ENCODE results near the gene SNX25.

Gene SNX25

DNA sequence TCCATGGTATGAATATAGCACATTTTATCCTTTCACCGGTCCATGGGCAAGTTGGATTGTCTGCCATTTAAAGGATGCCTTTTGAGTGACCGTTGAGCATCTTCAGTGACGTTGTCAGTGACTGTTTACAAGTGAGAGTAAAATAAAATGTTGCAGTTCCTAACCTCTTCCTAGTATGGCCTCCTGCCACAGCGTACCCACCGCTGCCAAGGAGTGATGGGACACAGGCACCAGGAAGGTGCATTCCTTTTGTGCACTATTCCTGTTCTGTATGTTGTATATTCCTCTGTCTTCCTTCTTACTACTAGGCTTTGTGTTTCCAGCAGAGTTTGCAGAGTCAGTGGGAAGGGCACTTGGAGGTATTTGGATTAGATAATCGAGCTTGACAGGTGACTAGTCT is 61.5 kb downstream of the SNX25 start:
- no peak for DNase-seq

DNA sequence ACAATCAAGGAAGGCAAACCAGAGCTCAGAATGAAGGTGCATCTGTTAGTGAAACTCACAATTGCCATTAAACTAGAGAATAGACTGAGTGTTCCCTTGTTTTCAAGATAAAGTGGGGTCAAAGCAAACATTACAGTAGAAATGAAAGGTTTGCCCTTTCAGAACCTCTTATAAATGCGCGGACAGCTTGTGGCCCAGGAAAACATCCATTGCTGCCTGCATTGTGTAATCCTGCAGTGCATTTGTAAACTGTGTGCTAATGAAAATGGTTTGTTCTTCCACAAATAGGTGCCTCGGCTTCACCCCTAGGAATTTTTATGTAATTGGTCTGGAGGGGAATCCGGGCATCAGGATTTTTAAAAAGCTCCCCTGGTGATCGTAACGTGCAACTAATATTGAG is 62.8 kb downstream of the SNX25 start:
- no peak for DNase-seq

DNA sequence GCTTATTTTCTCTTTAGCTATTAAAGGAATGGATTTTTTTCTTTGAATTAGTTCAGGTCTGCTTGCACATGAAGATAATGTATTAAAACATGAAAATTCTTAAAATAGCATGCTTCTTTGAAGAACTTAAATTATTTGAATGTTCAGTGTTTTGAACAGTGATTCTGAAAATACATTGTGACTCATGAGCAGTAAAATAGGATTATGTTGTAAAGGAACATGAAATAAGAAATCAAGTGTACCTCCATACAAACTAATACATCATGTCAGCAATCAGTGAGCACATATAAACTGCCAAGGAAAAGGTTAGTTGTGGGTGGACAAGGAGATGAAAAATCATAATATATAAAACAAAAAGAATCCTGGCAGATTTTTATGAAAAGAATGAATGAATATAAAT is 66.1 kb downstream of the SNX25 start:
- no peak for DNase-seq

DNA sequence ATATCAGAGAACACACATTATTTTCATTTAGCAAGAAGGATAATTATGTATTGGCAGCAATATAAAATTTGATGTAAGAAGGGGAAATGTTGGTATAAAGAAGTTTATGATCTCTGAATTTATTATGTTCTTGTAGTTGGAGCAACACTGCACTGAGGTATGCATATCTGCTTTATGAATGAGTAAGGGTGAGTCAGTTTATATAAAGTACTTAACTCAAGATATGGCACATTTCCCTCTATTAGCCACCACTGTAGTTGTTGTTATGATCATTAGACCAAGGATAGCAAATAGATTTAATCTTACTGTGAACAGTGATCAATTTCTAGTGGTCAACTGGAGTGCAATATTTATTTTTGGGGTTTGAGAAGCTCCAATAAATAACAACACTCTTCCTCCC is 66.6 kb downstream of the SNX25 start:
- no peak for DNase-seq

DNA sequence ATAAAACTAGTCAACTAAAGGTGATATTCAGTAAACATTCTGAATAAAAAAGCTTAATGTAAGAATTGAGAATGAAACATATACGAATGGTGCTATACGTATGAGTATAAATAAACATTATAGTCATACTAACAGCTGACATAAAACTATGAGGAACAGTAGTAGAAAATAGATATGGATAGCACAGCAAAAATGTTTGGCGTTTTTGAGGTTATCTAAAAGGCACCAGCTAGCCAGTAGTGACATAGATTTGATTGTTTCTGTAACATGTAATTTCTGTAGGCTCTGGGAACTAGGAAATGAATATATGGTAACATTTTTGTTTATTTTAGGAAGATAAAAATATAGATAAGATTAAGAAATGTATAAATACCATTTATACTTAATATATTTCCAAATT is 69.3 kb downstream of the SNX25 start:
- DNase-seq: no peak

DNA sequence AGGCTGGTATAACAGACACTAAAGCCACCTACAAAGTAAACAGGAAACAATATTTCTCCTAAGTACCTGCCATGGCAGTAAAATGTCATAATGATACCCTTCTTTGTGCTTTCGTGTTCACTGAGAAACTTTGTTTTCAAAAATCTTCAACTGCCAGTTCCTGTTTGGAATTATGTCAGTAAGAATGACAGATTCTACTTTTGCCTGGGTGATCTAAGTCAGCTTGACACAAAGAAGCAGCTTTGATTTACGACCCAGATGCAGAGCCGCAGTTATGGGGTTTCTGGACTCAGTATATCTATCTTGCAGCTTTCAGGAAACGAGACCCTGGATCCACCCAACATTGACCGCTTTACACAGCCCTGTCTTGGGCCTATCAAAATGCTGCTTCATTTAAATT is 71.2 kb downstream of the SNX25 start:
- no peak for DNase-seq

DNA sequence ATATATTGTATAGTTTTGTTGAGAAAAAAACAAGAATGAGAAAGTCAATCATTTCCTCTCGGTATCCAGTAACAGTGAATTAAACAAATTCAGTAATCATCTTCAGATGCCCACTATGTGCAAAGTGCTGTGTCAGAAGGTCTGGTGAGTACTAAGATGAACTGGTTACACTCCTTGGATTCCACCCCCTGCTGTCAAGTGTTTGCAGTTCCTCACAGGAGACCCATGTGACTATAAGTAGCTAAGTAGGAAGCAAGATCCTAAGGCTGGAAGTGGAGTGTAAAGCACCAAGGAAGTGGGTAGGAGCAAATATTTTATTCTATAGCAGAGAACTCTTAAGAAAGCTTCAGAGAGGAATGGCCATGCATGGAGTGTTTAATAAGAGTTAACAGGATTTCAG is 73.6 kb downstream of the SNX25 start:
- no peak for DNase-seq

DNA sequence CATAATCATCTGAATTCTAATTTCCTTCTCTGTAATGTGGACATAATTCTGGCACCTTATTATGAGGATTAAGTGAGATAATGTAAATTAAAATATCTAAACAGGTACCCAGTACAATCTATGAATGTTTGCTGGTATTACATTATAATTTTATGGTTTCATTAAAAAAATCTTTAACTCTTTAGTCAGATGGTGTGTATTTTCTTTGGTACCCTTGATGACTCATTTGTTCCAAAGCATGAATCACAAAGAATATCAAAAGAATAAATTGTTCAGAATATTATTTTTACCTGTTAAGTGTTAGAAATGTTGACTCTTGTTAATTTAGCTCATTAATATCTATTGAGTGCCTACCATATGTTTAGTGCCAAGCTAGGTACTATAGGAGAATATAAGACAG is 74.3 kb downstream of the SNX25 start:
- no peak for DNase-seq

DNA sequence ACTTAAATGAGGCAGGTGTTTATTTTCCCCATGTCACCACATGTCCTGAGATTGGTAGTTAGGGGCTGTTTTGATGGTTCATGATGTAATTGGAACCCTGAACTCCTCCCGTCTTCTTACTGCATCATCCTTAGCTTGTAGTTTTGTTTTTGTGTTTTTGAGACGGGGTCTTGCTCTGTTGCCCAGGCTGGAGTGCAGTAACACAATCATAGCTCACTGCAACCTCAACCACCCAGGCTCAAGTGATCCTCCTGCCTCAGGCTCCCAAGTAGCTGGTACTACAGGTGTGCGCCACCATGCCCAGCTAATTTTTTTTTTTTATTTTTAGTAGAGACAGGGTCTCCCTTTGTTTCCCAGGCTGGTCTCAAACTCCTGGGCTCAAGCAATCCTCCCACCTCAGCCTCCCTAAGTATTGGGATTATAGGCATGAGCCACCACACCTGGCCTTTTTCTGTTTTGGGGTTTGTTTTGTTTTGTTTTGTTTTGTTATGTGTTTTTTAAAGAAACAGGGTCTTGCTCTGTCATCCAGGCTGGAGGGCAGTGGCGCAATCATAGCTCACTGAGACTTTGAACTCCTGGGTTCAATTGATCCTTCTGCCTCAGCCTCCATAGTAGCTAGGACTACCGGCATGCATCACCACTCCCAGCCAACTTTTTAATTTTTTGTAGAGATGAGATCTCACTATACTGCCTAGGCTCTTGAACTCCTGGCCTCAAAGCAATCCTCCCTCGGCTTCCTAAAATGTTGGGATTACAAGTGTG is 76.4 kb downstream of the SNX25 start:
- DNase-seq: no peak

DNA sequence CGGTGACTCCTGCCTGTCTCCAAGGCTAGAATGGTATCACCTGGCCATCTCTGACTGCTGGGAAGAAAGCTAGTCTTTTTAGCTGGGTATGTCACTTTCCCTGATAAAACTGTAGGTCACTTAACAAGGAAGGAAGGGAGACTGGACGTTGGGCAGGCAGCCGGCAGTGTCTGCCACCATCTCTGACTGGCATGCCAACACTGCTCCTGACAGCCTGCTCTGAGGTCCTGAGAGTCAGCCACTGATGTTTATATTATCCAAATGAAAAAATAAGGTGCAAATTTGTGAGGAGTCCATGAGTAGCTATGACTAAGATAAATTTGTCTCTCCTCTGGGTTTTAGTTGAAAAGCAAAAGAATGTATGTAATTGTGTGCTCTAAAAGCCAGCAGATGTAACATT is 77.2 kb downstream of the SNX25 start:
- no peak for DNase-seq

DNA sequence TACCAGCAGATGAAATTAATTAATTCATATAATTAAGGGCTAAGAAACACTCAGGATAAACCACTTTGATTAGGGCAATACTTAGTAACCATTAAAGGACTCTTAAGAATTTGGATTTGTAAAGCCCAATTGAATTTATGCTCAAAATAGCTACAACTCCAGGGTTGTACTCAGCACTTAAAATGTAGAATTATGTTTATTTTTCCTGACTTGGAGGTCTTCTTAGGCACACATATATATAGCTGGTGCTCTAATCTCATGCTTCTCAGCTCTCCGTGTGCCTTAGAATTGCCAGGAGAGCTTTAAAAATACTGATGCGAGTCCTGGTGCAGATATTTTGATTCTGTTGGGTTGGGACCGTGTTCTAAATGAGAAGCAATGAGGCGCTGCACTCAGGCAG is 77.6 kb downstream of the SNX25 start:
- DNase-seq: no peak

DNA sequence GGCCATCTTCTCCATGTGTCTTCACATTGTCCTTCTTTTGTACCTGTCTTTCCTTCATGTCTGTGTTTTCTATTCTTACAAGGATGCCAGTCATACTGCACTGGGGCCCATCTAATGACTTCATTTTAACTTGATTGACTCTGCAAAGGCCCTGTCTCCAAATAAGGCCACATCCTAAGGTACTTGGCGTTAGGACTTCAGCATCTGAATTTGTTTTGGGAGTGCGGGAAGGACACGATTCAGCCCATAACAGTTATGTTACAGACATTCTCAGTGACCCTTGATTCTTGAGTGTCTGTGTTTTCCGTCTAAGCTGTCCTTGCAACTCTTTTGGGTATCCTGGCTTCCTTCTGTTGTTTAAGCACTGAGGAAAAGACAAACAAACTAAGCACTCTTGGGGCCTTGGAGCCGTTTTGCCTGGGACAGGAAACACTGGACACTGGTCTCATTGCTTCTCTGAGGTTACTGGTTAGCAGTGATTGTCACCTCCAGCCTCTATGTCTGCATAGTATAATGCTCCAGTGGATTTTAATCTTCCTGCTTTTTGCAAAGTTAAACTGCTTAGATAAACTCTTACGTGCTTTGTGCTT is 80.7 kb downstream of the SNX25 start:
- DNase-seq: no peak

DNA sequence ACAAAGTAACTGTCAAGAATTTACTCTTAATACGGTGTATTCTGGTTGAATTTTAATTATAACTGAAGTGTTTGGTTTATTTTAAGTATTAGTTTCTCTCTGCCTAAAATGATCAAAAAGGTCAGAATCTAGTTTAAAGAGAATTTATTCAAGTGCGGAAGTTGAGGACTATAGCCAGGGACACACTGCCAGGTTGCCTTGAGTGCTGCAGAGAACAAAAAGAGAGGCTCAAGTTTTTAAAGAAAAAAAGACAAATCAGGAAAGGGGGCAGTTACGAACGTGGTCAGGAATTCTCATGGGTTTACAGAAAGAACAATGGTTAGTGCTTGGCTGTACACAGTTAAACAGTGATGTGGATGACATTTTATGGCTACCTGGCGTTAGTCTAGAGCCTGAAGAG is 81.3 kb downstream of the SNX25 start:
- no peak for DNase-seq

DNA sequence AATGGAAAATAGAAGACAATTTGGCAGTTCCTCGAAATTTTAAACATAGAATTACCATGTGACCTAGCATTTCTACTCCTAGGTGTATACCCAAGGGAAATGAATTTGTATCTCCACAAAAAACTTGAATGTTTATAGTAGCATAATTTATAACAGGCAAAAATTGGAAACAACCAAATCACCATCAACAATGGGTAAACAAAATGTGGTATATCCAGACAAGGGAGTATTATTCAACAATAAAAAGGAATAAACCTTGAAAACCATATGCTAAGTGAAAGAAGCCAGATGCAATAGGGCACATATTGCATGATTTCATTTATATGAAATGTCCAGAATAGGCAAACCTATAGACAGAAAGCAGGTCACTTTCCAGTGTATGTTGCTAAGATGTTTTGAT is 83.8 kb downstream of the SNX25 start:
- no peak for DNase-seq

DNA sequence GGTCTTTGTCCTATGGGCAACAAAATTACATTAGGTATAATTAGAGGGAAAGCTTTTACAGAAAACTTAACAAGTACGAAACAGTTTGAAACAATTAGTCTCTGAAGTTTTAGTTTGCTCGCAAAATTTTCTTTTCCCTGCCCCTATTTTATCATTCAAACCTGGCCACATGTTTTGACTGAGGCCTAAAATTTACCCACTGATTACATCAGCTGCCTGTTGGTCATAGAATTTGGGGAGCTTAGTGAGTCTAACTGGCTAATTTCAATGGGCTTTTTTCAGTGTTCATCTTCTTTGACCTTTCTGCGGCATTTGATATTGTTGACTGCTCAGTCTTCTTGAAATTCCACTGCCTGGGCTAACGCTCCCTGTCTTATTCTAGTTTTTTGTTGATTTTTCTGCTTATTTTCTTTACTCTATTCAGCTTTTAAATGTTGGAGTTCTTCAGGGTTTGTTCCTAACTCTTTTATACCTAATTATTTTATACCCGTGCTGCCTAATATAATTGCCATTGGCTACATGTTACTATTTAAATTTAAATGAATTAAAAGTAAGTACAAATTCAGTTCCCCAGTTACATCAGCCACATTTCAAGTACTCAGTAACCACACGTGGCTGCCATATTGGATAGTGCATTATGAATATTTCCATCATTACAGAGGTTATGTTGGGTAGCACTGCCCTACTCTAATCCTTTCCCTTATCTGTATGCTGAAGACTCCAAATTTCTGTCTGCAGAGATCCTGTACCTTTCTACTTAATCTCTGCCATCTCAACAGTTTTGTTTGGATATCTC is 87.5 kb downstream of the SNX25 start:
- no peak for DNase-seq

DNA sequence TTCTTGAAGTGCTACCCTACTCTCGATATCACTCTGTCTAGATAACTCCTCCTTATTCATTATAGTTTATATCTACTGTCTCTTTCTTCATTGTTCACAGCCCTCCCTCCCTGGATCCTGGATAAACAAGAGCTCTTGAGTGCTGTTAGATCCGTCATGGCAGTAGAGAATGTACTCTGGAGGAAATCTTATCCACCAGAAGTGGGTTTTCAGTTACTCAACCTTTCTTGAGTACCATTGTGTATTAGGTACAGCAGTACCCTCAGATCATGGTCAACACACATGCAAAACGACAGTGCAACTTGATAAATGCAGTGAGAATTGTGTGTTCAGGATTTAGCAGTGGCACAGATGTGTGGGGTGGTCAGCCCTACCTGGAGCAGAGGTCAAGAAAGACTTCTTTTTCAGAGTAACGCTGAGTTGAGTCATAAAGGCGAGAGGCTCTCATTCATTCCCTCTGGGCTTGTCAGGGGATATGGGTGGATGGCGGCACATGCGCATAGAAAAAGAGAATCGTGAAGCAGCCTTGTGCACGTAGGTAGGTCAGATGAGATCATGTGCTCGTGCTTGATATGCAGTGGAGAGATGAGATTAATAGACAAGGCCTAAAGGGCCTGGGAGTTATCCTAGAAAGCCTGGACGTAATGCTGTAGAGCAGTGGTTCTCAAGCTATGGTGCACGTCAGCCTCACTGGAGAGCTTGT is 89.5 kb downstream of the SNX25 start:
- no peak for DNase-seq

DNA sequence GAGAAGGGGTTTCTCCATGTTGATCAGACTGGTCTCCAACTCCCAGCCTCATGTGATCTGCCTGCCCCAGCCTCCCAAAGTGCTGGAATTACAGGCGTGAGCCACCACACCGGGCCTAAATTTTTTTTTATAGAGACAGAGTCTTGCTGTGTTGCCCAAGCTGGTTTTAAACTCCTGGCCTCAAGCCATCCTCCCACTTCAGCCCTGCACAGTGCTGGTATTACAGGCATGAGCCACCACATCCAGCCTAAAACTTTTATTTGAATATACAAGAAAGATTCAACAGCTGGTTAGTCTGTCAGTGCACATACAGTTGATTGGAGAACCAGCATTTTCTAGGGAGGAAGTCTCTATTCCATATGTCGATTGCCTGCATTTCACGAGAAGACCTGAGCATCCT is 95.1 kb downstream of the SNX25 start:
- no peak for DNase-seq

DNA sequence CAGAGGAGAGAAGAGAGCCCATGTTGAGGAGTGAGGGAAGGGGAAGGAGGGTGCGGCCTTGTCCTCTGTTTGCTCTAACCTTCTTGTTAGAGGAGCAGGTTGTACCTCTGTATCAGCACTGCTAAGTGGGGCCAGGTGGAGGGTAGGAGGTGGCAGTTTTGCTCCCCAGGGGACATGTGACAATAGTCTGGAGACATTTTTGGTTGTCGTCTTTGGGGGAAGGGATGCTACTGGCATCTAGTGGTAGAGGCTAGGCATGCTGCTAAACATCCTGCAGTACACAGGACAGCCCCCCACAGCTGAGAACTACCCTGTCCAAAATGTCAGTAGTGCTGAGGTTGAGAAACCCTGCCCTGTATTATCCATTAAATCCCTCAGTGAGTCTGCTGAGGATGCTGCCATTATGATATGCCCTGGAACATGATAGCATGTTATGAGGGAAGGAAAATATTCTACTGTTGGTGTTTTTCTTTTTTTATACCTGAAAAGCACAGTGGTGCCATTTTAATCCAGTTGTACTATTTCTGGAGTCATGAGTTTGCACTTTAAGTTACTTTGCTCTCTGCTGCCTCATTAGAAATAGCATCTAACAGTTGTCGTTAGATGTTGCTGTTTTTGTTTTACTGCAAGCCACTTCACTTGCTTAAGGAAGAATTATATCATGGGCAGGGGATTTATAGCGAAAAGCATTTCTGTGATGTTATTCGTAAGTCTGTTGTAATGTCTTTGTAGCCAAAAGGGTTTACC is 95.7 kb downstream of the SNX25 start:
- DNase-seq: no peak

DNA sequence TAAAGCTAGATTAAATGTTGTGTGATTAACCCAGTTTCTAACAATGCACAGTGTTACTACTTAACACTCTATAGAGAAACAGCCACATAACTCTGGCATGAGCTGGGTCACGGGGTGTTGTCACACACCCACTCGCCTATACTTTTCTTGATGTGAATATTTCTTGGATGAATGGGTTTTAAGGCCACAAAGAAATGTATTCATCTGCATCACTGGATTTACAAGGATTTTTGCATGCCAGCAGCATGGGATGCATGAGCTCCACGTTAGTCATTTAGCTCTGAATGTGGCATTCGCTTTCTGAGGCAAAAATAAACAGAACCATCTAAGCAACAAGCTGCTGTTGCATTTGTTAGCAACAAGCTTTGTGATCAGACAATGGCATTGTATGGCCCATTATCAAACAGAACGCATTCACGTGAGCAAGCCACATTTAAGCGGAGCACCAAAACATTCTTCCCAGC is 96.6 kb downstream of the SNX25 start:
- no peak for DNase-seq

DNA sequence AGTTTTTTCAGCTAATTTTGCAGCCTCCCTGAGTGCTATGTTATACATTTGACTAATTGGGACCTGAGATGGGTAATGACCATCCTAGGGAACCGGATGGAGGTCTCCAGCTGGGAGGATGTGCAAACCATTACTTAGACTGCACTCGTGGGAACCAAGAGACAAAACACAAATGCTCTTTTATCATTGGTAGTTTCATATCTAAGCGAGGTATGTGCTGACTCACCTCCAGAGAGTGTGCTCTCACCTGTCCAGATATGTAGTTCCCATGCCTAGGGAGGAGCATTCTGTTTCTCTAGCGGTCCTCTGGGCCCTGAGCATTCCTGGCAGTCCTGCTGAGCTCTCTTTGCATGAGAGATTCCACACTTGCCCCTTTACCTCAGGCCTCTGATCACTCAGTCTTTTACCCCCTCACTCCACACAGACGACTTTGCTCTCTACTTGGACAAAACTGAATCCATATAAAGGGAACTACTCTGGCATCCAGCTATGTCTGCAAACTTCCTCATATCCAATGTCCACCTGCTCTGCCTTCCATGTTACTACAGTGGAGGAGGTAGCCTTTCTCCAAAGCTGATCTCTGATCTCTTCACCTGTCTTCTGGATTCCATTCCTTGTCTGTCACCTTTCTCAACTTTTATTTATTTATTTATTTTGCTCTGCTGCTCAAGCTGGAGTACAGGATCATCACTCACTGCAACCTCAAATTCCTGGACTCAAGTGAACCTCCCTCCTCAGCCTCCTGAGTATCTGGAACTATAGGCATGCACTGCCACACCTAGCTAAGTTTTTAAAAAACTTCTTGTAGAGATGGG is 97.9 kb downstream of the SNX25 start:
- DNase-seq: no peak

DNA sequence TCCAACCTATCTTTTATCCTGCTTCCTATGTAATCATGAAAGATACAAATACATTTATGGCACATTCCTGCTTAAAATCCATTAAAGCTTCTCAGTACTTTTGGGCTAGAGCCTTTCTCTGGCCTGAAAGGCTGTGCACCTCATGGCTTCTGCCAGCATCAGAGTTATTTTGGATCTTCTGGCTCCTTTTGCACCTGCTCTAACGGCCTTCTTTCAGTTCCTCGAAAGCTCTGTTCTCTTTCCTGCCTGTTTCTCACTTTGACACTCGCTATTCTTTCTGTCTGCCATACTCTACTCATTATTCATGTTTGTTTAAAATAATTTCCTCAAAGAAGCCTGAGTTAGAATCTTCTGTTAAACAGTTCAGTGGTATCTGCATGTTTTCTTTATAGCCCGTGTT is 100.4 kb downstream of the SNX25 start:
- DNase-seq: no peak
